Adrenal gland (tissue), 5 donors: ENCODE measurements around the gene CRYBG3.

Experiments
- POLR2A ChIP-seq, 2 donors: fragments of 450-650 bp; IDR thresholded peaks; one replicate each; pipeline ENCODE4 v1.6.1; 2017; ENCODE audit warnings: antibody characterized with exemption in 2 of 2, mild to moderate bottlenecking in 2 of 2, moderate library complexity in 1 of 2
- TF ChIP-seq, protein P1 (sequence below), 6 experiments: fragments of 450-650 bp in 4 of 6; fragments of 200-600 bp in 2 of 6; sonication (generic) in 1 of 6; IDR thresholded peaks; 1 replicate in 5 of 6; 2 replicates in 1 of 6; pipeline versions ENCODE4 v1.5.1 to v1.8.0; 2016 to 2021; ENCODE audit warnings: antibody characterized with exemption in 6 of 6, mild to moderate bottlenecking in 2 of 6, moderate library complexity in 1 of 6
- donor health status: DM: no; HTN: no; CAD: no.

DNA sequence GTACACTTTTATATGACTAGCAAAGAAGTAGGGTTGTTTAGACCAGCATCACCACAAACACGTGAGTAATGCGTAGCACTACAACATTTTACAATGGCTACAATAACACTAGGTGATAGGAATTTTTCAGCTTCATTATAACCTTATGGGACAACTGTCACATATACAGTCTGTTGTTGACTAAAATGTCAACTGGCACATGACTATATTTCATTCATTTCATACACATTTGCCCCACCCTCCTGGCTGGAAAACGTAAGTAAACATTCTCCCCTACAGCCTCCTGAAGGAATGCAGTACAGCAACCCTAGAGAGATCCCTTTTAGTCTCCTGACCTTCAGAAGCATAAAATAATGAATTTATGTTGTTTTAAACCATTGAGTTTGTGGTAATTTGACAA lies 134.2 kb downstream of the CRYBG3 start:
- TF ChIP-seq, protein P1, sequence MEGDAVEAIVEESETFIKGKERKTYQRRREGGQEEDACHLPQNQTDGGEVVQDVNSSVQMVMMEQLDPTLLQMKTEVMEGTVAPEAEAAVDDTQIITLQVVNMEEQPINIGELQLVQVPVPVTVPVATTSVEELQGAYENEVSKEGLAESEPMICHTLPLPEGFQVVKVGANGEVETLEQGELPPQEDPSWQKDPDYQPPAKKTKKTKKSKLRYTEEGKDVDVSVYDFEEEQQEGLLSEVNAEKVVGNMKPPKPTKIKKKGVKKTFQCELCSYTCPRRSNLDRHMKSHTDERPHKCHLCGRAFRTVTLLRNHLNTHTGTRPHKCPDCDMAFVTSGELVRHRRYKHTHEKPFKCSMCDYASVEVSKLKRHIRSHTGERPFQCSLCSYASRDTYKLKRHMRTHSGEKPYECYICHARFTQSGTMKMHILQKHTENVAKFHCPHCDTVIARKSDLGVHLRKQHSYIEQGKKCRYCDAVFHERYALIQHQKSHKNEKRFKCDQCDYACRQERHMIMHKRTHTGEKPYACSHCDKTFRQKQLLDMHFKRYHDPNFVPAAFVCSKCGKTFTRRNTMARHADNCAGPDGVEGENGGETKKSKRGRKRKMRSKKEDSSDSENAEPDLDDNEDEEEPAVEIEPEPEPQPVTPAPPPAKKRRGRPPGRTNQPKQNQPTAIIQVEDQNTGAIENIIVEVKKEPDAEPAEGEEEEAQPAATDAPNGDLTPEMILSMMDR (IDR thresholded peaks at IDR 0.05): no peak
- no peak for TF ChIP-seq POLR2A (IDR thresholded peaks at IDR 0.05)
